SK-N-SH (cell line): ENCODE results near the gene ARCN1. TPM values are rescaled to one million over a fixed set of nuclear protein-coding genes. Genes with fewer than 3 reads are reported as not detected.

Experiments
- CTCF ChIA-PET: fragments of 300-600, 350-600 bp; formaldehyde crosslinking; extraction: SDS; loops from one replicate; lab custom pipeline; 2021; lab: Yijun Ruan, JAX
- POLR2A ChIA-PET: fragments of 350-600 bp; sonication (Branson Sonifier 250); formaldehyde crosslinking; extraction: SDS; loops from one replicate; lab custom pipeline; 2020; ENCODE audit warnings: antibody characterized with exemption, inconsistent platforms; lab: Yijun Ruan, JAX
- DNase-seq: peaks from one replicate; pipeline ENCODE4 v3.0.0; 2012
- H2AFZ ChIP-seq: fragments of 200-600 bp; sonication (generic); 2 replicates; pipeline ENCODE4 v1.8.1; 2016; ENCODE audit warnings: antibody characterized with exemption, mild to moderate bottlenecking, low read depth
- H3F3A ChIP-seq: fragments of 200-600 bp; sonication (generic); replicated peaks from 2 replicates; pipeline ENCODE3; 2016; ENCODE audit warnings: antibody characterized with exemption, mild to moderate bottlenecking; ENCODE audit not compliant: insufficient read depth
- H3K27ac ChIP-seq, 2 experiments: fragments of 200-500 bp in 1 of 2; fragments of 200-600 bp in 1 of 2; sonication (Bioruptor generic) in 1 of 2; sonication (generic), shearing (Covaris generic) in 1 of 2; 2 replicates each; pipeline versions ENCODE4 v1.5.1 to v1.6.1; 2014 to 2016; ENCODE audit warnings: low read depth in 2 of 2, inconsistent platforms in 1 of 2, low read length in 1 of 2, mild to moderate bottlenecking in 1 of 2, mixed read lengths in 1 of 2
- H3K27me3 ChIP-seq: fragments of 200-600 bp; sonication (generic), shearing (Covaris generic); 2 replicates; pipeline ENCODE4 v1.6.1; 2016; ENCODE audit warnings: mixed run types; ENCODE audit not compliant: insufficient read depth
- H3K36me3 ChIP-seq, 2 experiments: fragments of 200-500 bp in 1 of 2; fragments of 200-600 bp in 1 of 2; sonication (Bioruptor generic) in 1 of 2; sonication (generic) in 1 of 2; replicated peaks in 1 of 2; 2 replicates each; pipeline versions ENCODE3 to v1.5.1; 2014 to 2016; ENCODE audit warnings: low read length in 1 of 2, mild to moderate bottlenecking in 1 of 2; ENCODE audit not compliant: insufficient read depth in 2 of 2, control insufficient read depth in 1 of 2
- H3K4me1 ChIP-seq, 2 experiments: fragments of 200-500 bp in 1 of 2; fragments of 200-600 bp in 1 of 2; sonication (Bioruptor generic) in 1 of 2; sonication (generic), shearing (Covaris generic) in 1 of 2; 2 replicates each; pipeline versions ENCODE4 v1.5.1 to v1.6.1; 2014 to 2016; ENCODE audit warnings: low read depth in 1 of 2, low read length in 1 of 2, mixed run types in 1 of 2; ENCODE audit not compliant: insufficient read depth in 2 of 2, control insufficient read depth in 1 of 2
- H3K4me2 ChIP-seq: fragments of 200-600 bp; sonication (generic), shearing (Covaris generic); 2 replicates; pipeline ENCODE4 v1.6.1; 2017; ENCODE audit warnings: mixed run types
- H3K4me3 ChIP-seq, 2 experiments: fragments of 200-500 bp in 1 of 2; fragments of 200-600 bp in 1 of 2; sonication (Bioruptor generic) in 1 of 2; sonication (generic), shearing (Covaris generic) in 1 of 2; 2 replicates each; pipeline versions ENCODE4 v1.5.1 to v1.8.1; 2014 to 2016; ENCODE audit warnings: low read depth in 2 of 2, inconsistent platforms in 1 of 2, low read length in 1 of 2, mild to moderate bottlenecking in 1 of 2, mixed read lengths in 1 of 2, moderate library complexity in 1 of 2
- H3K79me2 ChIP-seq: fragments of 200-600 bp; sonication (generic); 2 replicates; pipeline ENCODE4 v1.8.1; 2017; ENCODE audit warnings: mild to moderate bottlenecking; ENCODE audit not compliant: insufficient read depth
- H3K9ac ChIP-seq: fragments of 200-600 bp; sonication (generic); 2 replicates; pipeline ENCODE4 v1.6.1; 2017; ENCODE audit warnings: mixed run types
- H3K9me2 ChIP-seq: fragments of 200-600 bp; sonication (generic); 2 replicates; pipeline ENCODE4 v1.6.1; 2017; ENCODE audit warnings: mixed run types
- H3K9me3 ChIP-seq: fragments of 200-600 bp; sonication (generic); 2 replicates; pipeline ENCODE4 v1.6.1; 2017; ENCODE audit warnings: mixed run types, mild to moderate bottlenecking, moderate library complexity
- H4K20me1 ChIP-seq: fragments of 200-600 bp; sonication (generic); 2 replicates; pipeline ENCODE4 v1.6.1; 2017; ENCODE audit warnings: mild to moderate bottlenecking, mixed run types; ENCODE audit not compliant: insufficient read depth
- FOXM1 ChIP-seq: IDR thresholded peaks from 2 replicates; pipeline ENCODE4 v1.4.0; 2012; ENCODE audit warnings: low read depth, mild to moderate bottlenecking
- GATA2 ChIP-seq: sonication (generic); formaldehyde crosslinking; IDR thresholded peaks from 2 replicates; pipeline ENCODE4 v1.5.0; 2020; ENCODE audit warnings: mild to moderate bottlenecking, missing genetic modification reagents
- IRF3 ChIP-seq: fragments of 150-350 bp; IDR thresholded peaks from 2 replicates; pipeline ENCODE4 v1.6.1; 2016; ENCODE audit warnings: mild to moderate bottlenecking, low read depth, low read length
- MEF2A ChIP-seq: IDR thresholded peaks from 2 replicates; pipeline ENCODE4 v1.4.0; 2012; ENCODE audit warnings: low read depth, borderline replicate concordance
- NRF1 ChIP-seq: IDR thresholded peaks from 2 replicates; pipeline ENCODE4 v1.6.1; 2012; ENCODE audit warnings: low read depth, mild to moderate bottlenecking, low read length
- RXRA ChIP-seq: IDR thresholded peaks from 2 replicates; pipeline ENCODE4 v1.4.0; 2012; ENCODE audit warnings: low read depth, mild to moderate bottlenecking, borderline replicate concordance
- TAF1 ChIP-seq: IDR thresholded peaks from 2 replicates; pipeline ENCODE4 v1.6.1; 2012; ENCODE audit warnings: low read depth, mild to moderate bottlenecking, low read length, moderate library complexity, borderline replicate concordance
- TEAD4 ChIP-seq: IDR thresholded peaks from 2 replicates; pipeline ENCODE4 v1.4.0; 2012; ENCODE audit warnings: mild to moderate bottlenecking, borderline replicate concordance; ENCODE audit not compliant: insufficient read depth
- YY1 ChIP-seq: IDR thresholded peaks from 2 replicates; pipeline ENCODE4 v1.4.0; 2012; ENCODE audit warnings: low read depth, mild to moderate bottlenecking
- ZBTB33 ChIP-seq: IDR thresholded peaks from 2 replicates; pipeline ENCODE4 v1.4.0; 2012; ENCODE audit warnings: low read depth, borderline replicate concordance
- WGBS: methylation state at CpG from one replicate; pipeline ENCODE4 v1.1.6; 2017; ENCODE audit warnings: low lambda C conversion rate; 5-methylcytosine and 5-hydroxymethylcytosine counted together
- polyA plus RNA-seq, 3 experiments: library from polyadenylated mRNA; depleted of rRNA; stranded (reverse); fragments of >200 nt; gene quantifications; 2 replicates each; pipeline ENCODE4 v1.2.3, GENCODE V29; 2012

Gene ARCN1
- polyA plus RNA-seq, 1 of the 3 experiments (the other 2 are of a cell fraction), result 128 TPM

- Histone ChIP-seq H4K20me1 (no peaks in the 10 kb centered on the region), H3K36me3 (peaks cover 61 to 81% of the 10 kb centered on the region in 2 experiments), H3K27ac (no peak overlapping the region)
- DNase-seq, result no peak
- no peak for TF ChIP-seq TEAD4
- TF ChIP-seq IRF3, result no peak
- no peak for TF ChIP-seq NRF1
- no peak for TF ChIP-seq MEF2A
- TF ChIP-seq, all 33 proteins: peak for 0
- no peaks in the 10 kb centered on the region; the same call in 1 of the 2 replicates for H3K79me2 ChIP-seq
- H3K9me3 ChIP-seq, result no peaks in the 10 kb centered on the region
- H3F3A ChIP-seq, result peaks cover 17% of the 10 kb centered on the region
- H3K9ac ChIP-seq, result no peak overlapping the region
- no peak overlapping the region for H3K4me2 ChIP-seq
- peaks cover 0 to 4% of the 10 kb centered on the region in 2 experiments; a peak in 1 of 4 replicates for H3K4me1 ChIP-seq
- ChIA-PET CTCF (interaction anchor here (0.6 to 1.4 kb wide), 3 partner anchors 32 to 292 kb away, joined by 3 to 5 read pairs (median 5); no protein-coding TSS in a partner anchor), POLR2A (no interaction called here)
- H3K9me2 ChIP-seq, result no peaks in the 10 kb centered on the region
- no peaks in the 10 kb centered on the region for H3K27me3 ChIP-seq
- H3K4me3 ChIP-seq, result no peak overlapping the region
- H2AFZ ChIP-seq, result no peak overlapping the region
These were observed 47.9 kb upstream of the ARCN1 start for GRCh38 chr11:118524356-118524755.

GRCh38 chr11:118524757-118525470 lies 47.3 kb upstream of the ARCN1 start:
- Histone ChIP-seq H3K27ac (no peak overlapping the region), H3K9me3 (no peaks in the 10 kb centered on the region), H3K79me2 (no peaks in the 10 kb centered on the region; the same call in 1 of the 2 replicates), H4K20me1 (no peaks in the 10 kb centered on the region), H3K9ac (no peak overlapping the region), H3K36me3 (peaks cover 55 to 75% of the 10 kb centered on the region in 2 experiments), H3K4me2 (no peak overlapping the region), H3F3A (peaks cover 17% of the 10 kb centered on the region), H3K27me3 (no peaks in the 10 kb centered on the region), H2AFZ (no peak overlapping the region), H3K4me3 (no peak overlapping the region), H3K4me1 (peaks cover 2 to 10% of the 10 kb centered on the region in 2 experiments; a peak in 3 of 4 replicates), H3K9me2 (no peaks in the 10 kb centered on the region)
- TF ChIP-seq ZBTB33, result no peak
- TF ChIP-seq TAF1, result no peak
- no peak for TF ChIP-seq RXRA
- no peak for TF ChIP-seq YY1
- TF ChIP-seq GATA2, result no peak
- no peak for TF ChIP-seq FOXM1
- CTCF ChIA-PET, result interaction anchor here (0.6 to 1.1 kb wide), 2 partner anchors 36 to 293 kb away, joined by 3 to 5 read pairs; no protein-coding TSS in a partner anchor
- POLR2A ChIA-PET, result no interaction called here
- DNase-seq, result no peak
- WGBS, result 96% methylated on average over 6 of the region's 6 CpGs
